MM.1S (cell line): ENCODE results near the gene LTBP1.

Source experiments
- EZH2 ChIP-seq: fragments of 300-600 bp; sonication (generic); optimal IDR thresholded peaks from 2 replicates; pipeline ENCODE3; 2017; ENCODE audit warnings: low read depth, mild to moderate bottlenecking, antibody characterized with exemption, low read length, mixed read lengths
- TF ChIP-seq, protein P1 (sequence below): fragments of 300-600 bp; sonication (generic); IDR thresholded peaks from 2 replicates; pipeline ENCODE4 v1.5.1; 2016; ENCODE audit warnings: antibody characterized with exemption, low read length, mixed read lengths

DNA sequence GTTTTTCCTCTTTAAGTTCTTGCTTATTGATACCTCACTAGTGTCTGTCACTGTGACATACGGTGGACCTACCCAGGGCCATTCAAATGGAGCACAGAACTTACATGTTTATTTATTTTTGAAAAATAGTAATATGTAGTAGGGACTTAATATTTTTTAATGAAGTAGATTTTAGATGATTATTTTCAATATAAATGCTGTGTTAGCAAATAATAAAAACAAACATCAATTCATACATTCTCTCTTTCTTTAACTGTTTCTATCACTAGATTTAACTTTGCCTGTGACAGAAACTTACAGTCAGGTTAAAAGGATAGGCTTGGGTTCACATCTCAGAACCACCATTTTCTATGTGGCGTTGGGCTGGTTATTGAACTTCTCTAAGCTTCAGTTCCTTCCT lies 345.3 kb downstream of the LTBP1 start:
- TF ChIP-seq, protein P1, sequence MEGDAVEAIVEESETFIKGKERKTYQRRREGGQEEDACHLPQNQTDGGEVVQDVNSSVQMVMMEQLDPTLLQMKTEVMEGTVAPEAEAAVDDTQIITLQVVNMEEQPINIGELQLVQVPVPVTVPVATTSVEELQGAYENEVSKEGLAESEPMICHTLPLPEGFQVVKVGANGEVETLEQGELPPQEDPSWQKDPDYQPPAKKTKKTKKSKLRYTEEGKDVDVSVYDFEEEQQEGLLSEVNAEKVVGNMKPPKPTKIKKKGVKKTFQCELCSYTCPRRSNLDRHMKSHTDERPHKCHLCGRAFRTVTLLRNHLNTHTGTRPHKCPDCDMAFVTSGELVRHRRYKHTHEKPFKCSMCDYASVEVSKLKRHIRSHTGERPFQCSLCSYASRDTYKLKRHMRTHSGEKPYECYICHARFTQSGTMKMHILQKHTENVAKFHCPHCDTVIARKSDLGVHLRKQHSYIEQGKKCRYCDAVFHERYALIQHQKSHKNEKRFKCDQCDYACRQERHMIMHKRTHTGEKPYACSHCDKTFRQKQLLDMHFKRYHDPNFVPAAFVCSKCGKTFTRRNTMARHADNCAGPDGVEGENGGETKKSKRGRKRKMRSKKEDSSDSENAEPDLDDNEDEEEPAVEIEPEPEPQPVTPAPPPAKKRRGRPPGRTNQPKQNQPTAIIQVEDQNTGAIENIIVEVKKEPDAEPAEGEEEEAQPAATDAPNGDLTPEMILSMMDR, result no peak
- TF ChIP-seq EZH2, result no peak
